Activated CD8-positive, alpha-beta memory T cell treated with anti-CD3 and anti-CD28 coated beads for 4 hours (primary cell): ENCODE results near the gene PLEKHH1.

Source experiments
- DNase-seq, 2 donors: peaks; one replicate each; pipeline ENCODE4 v3.0.0-alpha.2; 2020; ENCODE audit warnings: low read depth in 2 of 2

The PLEKHH1 gene

DNA sequence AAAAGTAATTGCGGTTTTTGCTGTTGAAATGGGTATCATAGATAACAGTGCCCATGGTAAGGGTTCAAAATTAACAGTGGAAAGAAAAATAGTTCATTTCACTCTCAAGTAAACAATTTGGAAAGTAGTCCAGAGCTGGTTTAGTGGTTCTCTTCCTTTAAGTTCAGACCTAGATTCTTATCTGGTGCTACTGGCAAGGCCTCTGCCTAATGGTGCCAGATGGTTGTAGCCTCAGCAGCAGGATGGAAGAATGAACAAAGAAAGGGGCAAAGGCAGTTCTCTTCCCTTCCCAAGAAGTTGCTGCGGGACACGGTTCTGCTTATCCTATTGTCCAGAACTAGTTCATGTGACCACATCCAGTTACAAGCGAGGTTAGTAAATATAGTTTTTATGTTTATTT, 97.1 kb downstream of the PLEKHH1 start:
- DNase-seq: no peak

DNA sequence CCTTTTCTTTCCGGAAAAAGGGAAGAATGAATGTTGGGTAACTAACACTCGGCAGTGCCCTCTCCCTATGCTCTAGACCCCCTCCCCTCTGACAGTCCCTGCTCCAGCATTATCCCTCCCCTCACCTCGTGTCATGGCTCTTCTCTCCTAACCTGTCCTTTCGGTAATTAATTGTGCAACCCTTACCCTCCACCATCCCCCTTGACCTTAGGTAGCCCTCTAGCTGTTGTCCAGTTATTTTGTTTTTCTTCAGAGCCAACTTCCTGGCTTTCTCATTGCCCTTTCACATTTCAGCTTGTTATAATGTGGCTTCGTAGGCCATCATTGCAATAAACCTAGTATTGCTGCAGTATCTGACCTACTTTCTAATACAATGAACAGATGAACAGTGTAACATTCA, 97.8 kb downstream of the PLEKHH1 start:
- DNase-seq: no peak

DNA sequence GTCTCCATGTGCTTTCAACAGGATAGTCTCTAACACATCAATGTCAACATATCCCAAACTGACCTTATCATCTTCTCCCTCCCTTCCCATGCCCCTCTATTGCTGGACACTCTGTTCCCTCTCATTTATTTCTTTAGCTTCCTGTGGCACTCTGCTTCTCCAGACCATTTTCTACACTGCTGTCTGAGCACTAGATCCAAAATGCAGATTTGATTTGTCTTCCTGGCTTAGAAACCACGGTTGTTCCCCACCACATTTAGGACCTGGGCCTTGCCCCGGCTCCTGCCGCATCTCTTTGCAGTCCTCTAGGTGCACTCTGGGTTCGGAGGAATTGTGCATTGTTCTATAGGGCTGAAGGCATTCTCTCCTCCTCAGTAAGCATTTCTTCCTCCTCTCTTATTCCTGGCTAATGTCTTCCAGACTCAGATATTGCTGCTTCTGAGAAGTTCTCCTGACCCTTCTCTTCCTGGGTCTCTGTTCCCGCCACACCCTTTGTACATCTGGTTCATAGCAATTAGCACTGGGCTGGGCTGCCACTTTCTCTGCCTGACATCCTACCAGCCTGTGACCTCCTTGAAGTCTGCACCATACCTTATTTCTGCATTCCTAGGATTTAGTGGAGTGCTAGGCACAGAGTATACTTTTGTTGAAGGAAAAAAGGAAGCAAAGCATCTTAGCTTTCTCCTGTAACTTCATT, 100.5 kb downstream of the PLEKHH1 start:
- DNase-seq: no peak

DNA sequence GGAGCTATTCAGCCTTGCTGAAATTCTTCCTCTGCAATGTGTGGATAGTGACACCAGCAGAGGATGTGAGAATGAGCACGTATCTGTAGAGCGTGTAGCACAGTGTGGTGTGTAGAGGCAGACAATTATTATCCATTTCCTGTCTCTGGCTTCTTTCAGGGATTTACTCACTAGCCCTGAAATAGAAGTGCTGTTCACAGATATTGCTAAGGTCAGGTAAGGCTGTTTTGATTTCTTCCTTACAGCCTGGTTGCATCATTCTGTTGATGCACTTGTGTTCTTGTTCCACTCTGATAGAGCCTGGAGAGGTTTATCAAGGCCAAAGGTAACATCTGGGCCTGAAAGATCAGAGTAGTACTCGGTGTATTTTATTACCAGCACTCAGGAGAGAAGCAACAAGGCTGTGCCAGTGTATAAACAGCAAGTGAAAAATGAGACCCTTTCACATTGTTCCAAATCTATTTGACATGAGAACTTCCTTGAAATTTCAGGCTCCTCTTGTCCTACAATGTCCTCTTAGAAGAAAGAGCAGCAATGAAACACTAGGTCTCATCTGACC, 103.3 kb downstream of the PLEKHH1 start:
- no peak for DNase-seq

DNA sequence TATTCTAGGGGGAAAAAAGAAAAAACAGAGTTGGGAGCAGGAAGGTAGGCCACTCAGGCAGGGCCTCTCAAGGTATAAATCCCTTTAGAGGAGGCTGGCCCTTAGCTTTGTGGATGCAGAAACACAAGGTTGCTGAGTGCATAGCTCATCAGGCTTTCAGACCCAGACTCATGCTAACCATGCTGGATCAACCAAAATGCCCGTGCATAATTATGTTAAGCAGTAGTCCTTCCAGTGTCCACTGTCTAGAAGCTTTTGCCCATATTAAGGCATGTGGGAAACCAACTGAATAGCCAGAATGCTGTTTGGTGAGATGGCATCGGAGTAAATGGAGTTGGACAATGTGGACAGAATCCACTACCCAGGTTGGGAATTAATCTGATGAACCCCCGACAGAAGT, 105.6 kb downstream of the PLEKHH1 start:
- DNase-seq: no peak
